SU-DHL-6 (cell line): ENCODE data around the gene SLC25A23.
A peak's percentile ranks its signal among the peaks of the same experiment; 100 is the strongest.

Experiments used
- H2AFZ ChIP-seq: fragments of 200-600 bp; sonication (generic); 2 replicates; pipeline ENCODE4 v1.6.1; 2014; ENCODE audit warnings: low read depth, mild to moderate bottlenecking, moderate library complexity, mixed read lengths, antibody characterized with exemption, low read length; ENCODE audit not compliant: severe bottlenecking
- H3F3A ChIP-seq: fragments of 200-600 bp; shearing (Covaris generic); 2 replicates; pipeline ENCODE4 v1.6.0; 2016; ENCODE audit warnings: antibody characterized with exemption, mild to moderate bottlenecking; ENCODE audit not compliant: insufficient read depth
- H3K27ac ChIP-seq: fragments of 200-600 bp; sonication (generic); 2 replicates; pipeline ENCODE4 v1.5.1; 2016; ENCODE audit warnings: low read depth, mild to moderate bottlenecking, low read length, moderate library complexity, mixed read lengths
- H3K27me3 ChIP-seq: fragments of 200-600 bp; sonication (generic), shearing (Covaris generic); 2 replicates; pipeline ENCODE4 v1.6.0; 2014; ENCODE audit warnings: mild to moderate bottlenecking, low read length
- H3K36me3 ChIP-seq: fragments of 200-600 bp; sonication (generic); 2 replicates; pipeline ENCODE4 v1.6.1; 2014; ENCODE audit warnings: mild to moderate bottlenecking, low read length, mixed read lengths
- H3K4me2 ChIP-seq: fragments of 300-600, 200-600 bp; shearing (Covaris generic), sonication (generic); 2 replicates; pipeline ENCODE4 v1.6.0; 2014; ENCODE audit warnings: low read length, low read depth, mild to moderate bottlenecking; ENCODE audit not compliant: poor library complexity, severe bottlenecking
- H3K4me3 ChIP-seq: fragments of 200-600 bp; sonication (generic); 2 replicates; pipeline ENCODE4 v1.5.1; 2014; ENCODE audit warnings: antibody characterized with exemption, low read length, mild to moderate bottlenecking, mixed read lengths; ENCODE audit not compliant: insufficient read depth, poor library complexity, severe bottlenecking
- H3K79me2 ChIP-seq: fragments of 200-600 bp; sonication (generic); 2 replicates; pipeline ENCODE4 v1.6.1; 2014; ENCODE audit warnings: mild to moderate bottlenecking, low read length, moderate library complexity; ENCODE audit not compliant: insufficient read depth
- H3K9ac ChIP-seq: fragments of 200-600 bp; sonication (generic); 2 replicates; pipeline ENCODE4 v1.7.0; 2014; ENCODE audit warnings: mild to moderate bottlenecking, low read length
- H3K9me2 ChIP-seq: fragments of 200-600 bp; sonication (generic); replicated peaks from 2 replicates; pipeline ENCODE4 v1.6.1; 2014; ENCODE audit warnings: low read length; ENCODE audit not compliant: insufficient read depth
- H3K9me3 ChIP-seq: fragments of 200-600 bp; sonication (generic); 2 replicates; pipeline ENCODE4 v1.6.1; 2014; ENCODE audit warnings: low read length, mixed read lengths; ENCODE audit not compliant: insufficient read depth
- H4K20me1 ChIP-seq: fragments of 200-600 bp; sonication (generic); 2 replicates; pipeline ENCODE4 v1.6.1; 2014; ENCODE audit warnings: low read depth, mild to moderate bottlenecking, antibody characterized with exemption, low read length, moderate library complexity, mixed read lengths
- CTCF ChIP-seq: fragments of 200-600 bp; sonication (generic); IDR thresholded peaks from one replicate; pipeline ENCODE4 v1.5.1; 2017; ENCODE audit warnings: antibody characterized with exemption, mild to moderate bottlenecking, low read length, moderate library complexity; ENCODE audit not compliant: insufficient read depth, poor library complexity, severe bottlenecking
- EZH2phosphoT487 ChIP-seq: fragments of 200-600 bp; sonication (generic), shearing (Covaris generic); conservative IDR thresholded peaks from 2 replicates; pipeline ENCODE4 v1.6.1; 2018; ENCODE audit warnings: mild to moderate bottlenecking, antibody characterized with exemption, low read length, moderate library complexity, mixed read lengths

SLC25A23 gene

GRCh38 chr19:6501740-6502648, 42.4 kb upstream of the SLC25A23 start, which contains the start of gene TUBB4A:
Gene TUBB4A (minus strand): TSS chr19:6502309. CDS start chr19:6502212, 97 bp downstream.
- no peak for TF ChIP-seq EZH2phosphoT487
- no peak for TF ChIP-seq CTCF
- H2AFZ ChIP-seq, result peak within 1 kb of the TSS; percentile 25
- H3K9me2 ChIP-seq, result no peaks in the 10 kb centered on the region
- H3K36me3 ChIP-seq, result no peaks in the 10 kb centered on the region
- H3K4me2 ChIP-seq, result peak within 1 kb of the TSS; percentile 58
- H3K27ac ChIP-seq, result no peak within 1 kb of the TSS
- no peaks in the 10 kb centered on the region for H3F3A ChIP-seq
- H3K27me3 ChIP-seq, result no peaks in the 10 kb centered on the region
- H3K9ac ChIP-seq, result peak within 1 kb of the TSS; percentile 34; the same call in 1 of the 2 replicates
- H4K20me1 ChIP-seq, result no peaks in the 10 kb centered on the region
- H3K79me2 ChIP-seq, result no peaks in the 10 kb centered on the region
- H3K9me3 ChIP-seq, result no peaks in the 10 kb centered on the region
- H3K4me3 ChIP-seq, result peak within 1 kb of the TSS; percentile 42

GRCh38 chr19:6500837-6501739, 41.5 kb upstream of the SLC25A23 start:
- Histone ChIP-seq H3F3A (no peaks in the 10 kb centered on the region), H3K9me2 (no peaks in the 10 kb centered on the region), H2AFZ (no peak overlapping the region), H3K4me2 (no peak overlapping the region), H3K27me3 (no peaks in the 10 kb centered on the region), H3K27ac (no peak overlapping the region), H4K20me1 (no peaks in the 10 kb centered on the region), H3K79me2 (no peaks in the 10 kb centered on the region), H3K9ac (no peak overlapping the region), H3K9me3 (no peaks in the 10 kb centered on the region), H3K36me3 (no peaks in the 10 kb centered on the region), H3K4me3 (no peak overlapping the region)
- TF ChIP-seq EZH2phosphoT487, result no peak
- TF ChIP-seq CTCF, result no peak

- Histone ChIP-seq H2AFZ (no peak overlapping the region), H3K27me3 (no peaks in the 10 kb centered on the region), H3K9me2 (no peaks in the 10 kb centered on the region), H3K9me3 (no peaks in the 10 kb centered on the region), H3K36me3 (no peaks in the 10 kb centered on the region), H3K79me2 (no peaks in the 10 kb centered on the region), H3K4me3 (no peak overlapping the region), H3K9ac (no peak overlapping the region), H3K27ac (no peak overlapping the region), H3F3A (no peaks in the 10 kb centered on the region), H4K20me1 (no peaks in the 10 kb centered on the region), H3K4me2 (no peak overlapping the region)
- TF ChIP-seq EZH2phosphoT487 (no peak), CTCF (no peak)
These were observed 39.6 kb upstream of the SLC25A23 start for GRCh38 chr19:6499052-6499790.
